Epithelial cell of prostate (primary cell): ENCODE results near the gene NDST3.
"Not testable (repeated sequence)": the region's sequence is repeated elsewhere in the genome, so short reads cannot be mapped to it uniquely, and the experiment has no call there.

Source experiments
- DNase-seq: peaks from one replicate; pipeline ENCODE4 v3.0.0-alpha.2; 2011; ENCODE audit warnings: low read depth, low spot score
- H3K27ac ChIP-seq: fragments of 450-650 bp; 2 replicates; pipeline ENCODE4 v1.5.1; 2017; ENCODE audit warnings: mild to moderate bottlenecking

The NDST3 gene

DNA sequence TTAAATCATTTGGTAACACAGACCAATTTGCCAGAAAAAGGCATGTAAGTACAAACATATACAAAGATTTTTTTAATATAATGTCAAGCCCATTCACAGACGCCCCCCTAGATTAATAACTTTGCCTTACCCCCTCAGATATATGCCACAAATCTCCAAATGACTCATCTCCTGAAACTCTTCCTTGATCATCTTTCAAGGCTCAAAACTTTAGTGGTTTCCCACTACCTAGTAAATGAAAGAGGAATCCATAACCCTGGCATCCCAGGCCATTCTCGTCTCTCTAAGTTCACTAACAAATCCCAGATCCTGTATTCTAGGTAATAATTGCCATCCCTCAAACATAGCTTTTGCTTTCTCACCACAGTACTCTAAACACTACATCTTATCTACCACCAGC, 256.7 kb downstream of the NDST3 start:
- no peak overlapping the region for H3K27ac ChIP-seq
- no peak for DNase-seq

DNA sequence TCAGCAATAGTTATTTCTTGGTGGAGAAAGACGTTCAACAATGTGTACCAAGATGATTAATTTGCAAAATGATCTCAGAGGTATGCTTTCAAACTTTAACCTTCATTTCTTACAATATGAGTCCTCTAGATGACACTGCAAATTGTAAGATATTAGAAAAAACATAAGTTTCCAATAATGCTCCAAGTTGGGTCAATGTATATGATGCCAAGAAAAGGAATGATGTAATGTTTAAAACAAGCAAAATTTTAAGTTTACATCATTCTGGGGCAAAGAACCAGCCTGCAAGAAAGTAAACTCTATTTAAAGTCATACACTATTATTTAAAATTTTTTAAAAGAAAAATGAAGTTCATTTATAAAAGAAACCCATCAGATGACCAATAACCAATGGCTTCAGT, 262.4 kb downstream of the NDST3 start:
- DNase-seq: no peak
- H3K27ac ChIP-seq: no peak overlapping the region

DNA sequence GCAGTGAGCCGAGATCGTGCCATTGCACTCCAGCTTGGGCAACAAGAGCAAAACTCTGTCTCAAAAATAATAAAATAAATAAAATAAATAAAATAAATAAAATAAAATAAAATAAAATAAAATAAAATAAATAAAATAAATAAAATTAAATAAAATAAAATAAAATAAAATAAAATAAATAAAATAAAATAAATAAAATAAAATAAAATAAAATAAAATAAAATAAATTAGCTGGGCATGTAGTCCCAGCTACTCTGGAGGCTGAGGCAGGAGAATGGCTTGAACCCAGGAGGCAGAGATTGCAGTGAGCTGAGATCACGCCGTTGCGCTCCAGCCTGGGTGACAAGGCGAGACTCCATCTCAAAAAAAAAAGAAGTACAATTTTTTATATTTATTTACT, 265.3 kb downstream of the NDST3 start:
- not testable (repeated sequence) for H3K27ac ChIP-seq, DNase-seq

DNA sequence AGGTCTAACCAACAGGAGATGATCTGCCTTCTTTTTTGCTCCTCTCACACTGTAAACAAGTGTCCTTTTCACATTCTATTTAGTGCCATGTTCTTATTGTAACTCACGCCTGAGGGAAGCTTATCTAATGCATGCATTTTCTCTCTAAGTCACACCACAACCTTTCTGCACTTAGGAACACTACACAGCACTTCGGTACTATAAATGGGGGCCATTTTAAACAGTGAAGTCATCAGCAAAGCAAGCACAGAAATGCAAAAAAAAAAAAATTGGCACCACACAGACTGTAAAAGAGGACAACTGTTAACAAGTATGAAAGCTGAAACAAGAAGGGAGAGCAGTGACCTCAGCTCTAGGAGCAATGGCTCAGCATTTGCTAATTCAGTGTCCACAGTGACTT, 273.4 kb downstream of the NDST3 start:
- DNase-seq: no peak
- no peak overlapping the region for H3K27ac ChIP-seq
